NCI-H2107 treated with DMSO at 0.1 percent for 48 hours (cell line): ENCODE data around the gene YBX1.

Experiments
- DNase-seq: peaks from one replicate; lab custom pipeline; 2025; ENCODE audit not compliant: unreplicated experiment; lab: John Stamatoyannopoulos, UW

Gene YBX1

GRCh38 chr1:42734201-42735035 is 52.2 kb downstream of the YBX1 start:
- DNase-seq = no peak

GRCh38 chr1:42735056-42735455 is 52.8 kb downstream of the YBX1 start:
- no peak for DNase-seq

DNA sequence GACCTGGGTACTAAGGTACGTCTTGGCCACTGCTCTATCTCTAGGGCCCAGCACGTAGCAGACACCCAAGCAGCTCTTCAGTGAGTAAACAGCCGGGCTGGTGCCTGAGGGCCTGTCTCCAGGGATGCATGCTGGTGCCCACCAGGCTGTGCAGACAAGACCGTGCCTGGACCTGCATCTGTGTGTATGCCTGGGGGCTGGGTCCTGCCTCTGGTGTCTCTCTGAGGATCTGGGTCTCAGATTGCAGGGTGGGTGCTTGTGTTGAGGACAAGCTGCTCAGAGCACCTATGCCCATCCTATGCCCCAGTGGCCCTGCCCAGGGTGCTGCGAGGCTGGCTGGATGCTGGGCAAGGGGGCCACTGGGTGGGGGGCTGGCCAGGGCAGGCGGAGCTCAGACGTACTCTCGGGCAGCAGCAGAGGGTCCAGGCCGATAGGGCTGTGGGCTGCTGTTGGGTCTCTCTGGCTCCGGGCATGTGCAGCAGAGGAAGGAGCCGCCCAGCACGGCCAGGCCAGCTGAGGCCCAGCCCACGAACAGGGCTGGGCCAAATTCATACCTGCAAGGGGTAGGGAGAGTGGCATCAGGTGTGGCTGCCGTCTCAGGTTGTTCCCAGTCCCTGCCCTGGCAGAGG is 53.4 kb downstream of the YBX1 start:
- no peak for DNase-seq

DNA sequence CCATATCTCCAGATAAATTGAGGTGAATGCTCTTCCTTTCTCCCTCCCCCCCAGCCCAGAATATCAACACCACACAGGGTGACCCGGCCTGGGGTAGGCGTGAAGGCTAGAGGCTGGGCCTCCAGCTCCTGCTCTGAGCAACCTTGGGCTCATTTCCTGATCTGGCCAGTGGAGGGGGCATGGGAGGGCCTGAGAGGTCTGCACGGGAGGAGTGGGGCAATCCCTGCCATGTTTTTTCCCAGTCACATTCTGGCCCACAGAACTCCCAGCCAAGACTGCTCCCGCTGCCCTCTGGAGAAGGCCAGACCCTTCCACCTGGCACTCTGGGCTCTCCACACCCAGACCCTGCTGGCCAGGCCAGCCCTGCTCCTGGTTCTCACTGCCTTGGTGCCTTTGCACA is 53.9 kb downstream of the YBX1 start:
- DNase-seq = no peak

DNA sequence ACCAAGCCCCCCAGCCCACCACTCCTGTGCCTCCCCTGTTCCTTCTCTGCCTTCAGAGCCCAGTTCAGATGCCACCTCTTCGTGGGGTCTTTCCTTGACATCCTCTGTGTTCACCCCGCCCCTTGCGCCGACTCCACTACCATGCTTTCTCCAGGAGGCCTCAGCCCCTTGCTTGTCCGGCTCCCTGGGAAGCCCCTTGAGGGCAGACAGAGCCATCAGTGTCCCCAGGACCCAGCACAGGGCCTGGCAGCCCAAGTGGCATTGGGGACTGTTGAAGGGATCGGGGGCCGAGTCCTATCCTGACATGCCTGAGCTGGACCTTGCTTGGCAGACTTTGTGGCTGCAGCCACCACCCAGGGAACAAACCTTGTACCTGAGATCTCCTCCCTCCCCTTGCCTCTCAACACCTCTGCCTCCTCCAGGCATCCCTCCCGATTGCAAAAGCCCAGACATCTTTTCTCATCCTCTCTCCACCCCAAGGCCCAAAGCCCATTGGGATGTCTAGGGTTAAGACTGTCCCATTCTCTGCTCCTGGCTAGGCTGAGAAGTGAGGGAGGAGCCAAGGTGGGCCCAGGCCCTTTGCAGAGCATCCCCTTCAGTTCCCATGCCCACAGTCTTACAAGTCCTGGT is 54.5 kb downstream of the YBX1 start:
- DNase-seq = no peak

DNA sequence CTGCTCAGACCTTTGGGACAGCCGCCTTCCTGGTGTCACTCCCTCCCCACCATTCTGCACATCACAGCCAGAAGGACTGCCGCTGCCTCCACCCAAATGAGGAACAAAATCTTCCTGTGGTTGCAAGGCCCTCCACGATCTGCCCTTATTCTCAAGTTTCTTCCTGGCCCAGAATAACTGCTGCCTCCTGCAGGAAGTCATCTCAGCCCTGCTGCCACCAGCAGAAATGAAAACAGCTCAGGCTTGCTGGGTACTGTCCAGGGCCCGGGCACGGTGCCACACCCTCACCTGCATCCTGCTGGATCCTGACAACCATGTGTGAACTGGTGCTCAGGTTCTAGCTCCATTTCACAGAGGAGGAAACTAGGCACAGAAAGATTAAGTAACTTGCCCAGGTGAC is 55.0 kb downstream of the YBX1 start:
- DNase-seq = peak; percentile 37

DNA sequence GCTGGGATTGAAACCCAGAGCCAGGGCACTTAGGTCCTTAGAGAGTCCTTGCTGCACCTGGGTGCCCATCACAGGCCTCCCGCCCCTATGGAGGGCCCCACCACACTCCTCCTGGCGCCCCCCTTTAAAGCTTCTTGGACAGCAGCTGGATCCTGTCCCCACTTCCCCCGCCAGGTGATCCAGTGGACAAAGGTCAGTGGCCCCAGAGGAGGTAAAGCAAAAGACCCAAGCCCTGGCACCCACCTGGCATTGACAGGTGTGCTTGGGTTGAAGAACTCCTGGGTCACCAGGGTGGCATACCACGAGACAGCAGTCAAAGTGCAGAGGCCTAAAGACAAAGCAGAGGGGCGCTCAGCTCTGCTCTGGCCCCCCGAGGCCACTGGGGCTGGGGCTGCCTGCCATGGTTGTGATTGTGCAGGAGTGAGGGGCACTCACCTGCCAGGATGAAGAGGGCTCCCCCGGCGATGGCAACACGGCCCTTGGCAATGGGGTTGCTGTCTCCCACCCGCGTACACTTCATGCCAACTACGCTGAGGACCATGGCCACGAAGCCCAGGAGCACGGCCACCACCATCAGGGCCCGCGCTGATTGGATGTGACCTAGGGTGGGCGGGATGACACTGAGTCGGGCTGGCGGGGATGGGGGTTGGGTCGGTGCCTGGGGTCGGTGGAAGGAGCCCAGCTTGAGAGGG is 55.9 kb downstream of the YBX1 start:
- DNase-seq = no peak

DNA sequence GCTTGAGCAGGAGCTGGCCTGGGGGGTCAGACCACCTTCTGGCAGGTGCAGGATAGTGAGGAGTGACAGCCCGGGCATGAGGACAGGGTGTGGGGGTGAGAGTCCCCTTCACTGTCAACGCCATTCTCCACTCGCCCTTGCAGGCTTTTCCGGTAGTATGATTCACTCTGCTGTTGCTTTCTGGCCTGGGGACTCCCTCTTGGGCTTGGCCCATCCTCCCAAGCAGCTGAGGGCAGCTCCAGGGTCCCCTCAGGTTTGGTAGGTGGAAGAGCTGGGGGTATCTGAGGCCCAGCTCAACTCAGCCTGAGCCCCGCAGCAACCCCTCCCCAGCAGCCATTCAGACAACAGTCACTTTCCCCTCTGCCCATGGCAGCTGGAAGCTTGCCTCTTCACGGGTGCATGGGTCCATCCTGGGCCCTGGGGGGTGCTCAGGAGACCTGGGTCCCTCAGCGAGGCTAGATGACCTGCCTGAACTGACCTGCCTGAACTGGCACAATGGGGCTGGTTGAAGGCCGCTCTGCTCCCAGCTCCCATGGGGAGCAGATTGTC is 56.5 kb downstream of the YBX1 start:
- no peak for DNase-seq

- DNase-seq = no peak
These were observed 57.8 kb downstream of the YBX1 start, which contains the start of gene CLDN19 for GRCh38 chr1:42739753-42740700. TSS of gene CLDN19 (minus strand) at chr1:42740236. CDS start at chr1:42740063, 173 bp downstream.

DNA sequence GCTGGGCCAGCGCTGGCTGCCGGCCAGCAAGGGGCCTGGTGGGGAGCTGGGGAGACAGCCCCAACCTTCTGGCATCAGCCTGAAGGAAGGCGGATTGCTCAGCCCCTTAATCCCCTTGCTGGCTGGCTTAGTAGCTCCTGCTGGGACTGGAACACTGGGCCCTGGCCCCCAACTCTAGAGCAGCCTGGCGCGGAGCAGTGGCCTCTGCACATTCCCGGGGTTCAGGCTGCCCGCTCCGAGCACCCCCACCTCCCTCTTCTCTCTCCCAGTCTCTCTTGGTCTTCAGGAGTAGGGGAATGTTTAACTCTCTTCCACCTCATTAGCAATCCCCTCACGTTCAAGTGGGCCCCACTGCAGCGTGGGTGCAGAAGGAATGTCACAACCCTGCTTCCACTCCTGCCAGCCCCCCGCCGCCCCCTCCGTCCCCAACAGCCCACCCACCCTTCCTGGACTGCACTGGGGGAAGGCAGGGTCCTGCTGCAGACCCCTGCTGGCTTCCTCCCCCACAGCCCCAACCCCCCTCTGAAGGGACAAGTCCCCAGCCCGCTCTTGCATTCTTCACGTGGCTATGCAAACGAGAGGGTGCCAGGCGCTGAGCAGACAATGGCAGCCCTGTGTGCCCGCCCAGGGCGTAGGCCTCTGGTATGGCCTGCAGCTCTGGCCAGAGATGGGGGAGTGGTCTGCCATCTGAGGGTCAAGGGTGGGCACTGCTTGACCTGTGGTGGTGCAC is 58.8 kb downstream of the YBX1 start:
- no peak for DNase-seq

DNA sequence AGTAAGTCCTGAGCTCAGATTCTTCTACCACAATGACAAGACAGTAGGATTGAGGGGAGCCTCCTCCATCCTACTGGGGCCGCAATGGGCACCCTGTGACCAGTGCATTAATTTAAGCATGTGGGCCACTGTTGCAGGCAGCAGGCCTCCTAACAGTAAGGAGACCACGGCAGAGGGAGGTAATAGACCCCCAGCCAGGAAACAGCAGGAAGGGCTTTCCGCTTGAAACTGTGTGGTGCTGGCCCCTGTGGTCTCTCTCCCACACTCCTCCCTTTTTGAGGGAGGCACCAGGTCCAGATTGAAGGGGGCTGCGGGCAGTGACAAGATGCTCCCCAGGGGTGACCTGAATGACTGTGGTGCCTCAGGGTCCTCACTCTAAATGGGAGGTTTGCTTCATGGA is 59.5 kb downstream of the YBX1 start:
- no peak for DNase-seq

DNA sequence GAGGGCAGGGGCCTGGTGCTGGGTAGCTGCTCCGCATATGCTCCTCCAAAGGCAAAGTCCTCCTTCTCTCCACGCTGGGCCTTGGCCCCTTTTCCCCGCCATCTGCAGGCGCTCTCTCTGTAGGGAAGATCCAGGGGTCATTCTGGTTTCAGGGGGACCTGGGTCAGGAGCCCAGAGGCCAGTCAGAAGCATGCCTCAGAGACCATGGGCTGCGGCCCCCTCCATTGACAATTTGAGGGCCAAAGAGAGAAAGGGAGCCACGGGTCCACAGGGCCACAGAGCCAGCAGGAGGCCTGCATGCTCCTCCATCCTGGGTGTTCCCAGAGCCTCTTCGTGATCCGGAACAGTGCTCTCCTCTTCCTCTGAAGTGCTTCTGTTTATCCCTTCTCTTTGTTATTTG is 59.9 kb downstream of the YBX1 start:
- no peak for DNase-seq

DNA sequence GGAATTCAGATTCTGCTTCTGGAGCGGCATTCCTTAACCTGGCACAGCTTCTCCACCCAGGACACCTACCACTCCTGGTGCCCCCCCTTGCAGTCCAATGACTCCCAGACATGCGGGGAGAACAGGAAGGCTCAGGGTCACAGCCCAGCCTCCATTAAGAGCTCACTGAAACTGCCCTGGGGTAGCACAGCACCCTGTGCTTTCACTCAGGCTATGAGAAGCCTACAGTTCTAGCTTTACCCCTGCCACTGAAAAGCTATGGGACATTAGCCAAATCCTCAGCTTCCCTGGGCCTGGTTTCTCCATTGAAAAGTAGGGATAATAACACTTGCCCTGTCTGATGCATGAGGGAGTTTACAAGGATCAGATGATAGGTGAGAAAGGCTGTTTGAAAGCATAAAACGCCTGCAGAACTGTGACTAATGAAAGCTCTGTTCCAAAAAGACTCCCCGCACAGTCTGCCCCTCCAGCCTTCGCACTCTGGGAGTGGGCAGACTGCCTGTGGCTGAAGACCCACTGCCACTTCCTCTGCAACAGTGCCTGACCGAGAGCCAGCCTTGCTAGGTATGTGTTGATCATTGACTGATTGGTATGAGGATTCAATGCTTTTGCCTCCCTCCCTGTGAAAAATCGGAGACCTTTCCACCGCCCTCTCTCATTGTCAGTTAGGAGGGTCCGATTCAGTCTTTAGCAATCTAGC is 60.5 kb downstream of the YBX1 start:
- DNase-seq = no peak

GRCh38 chr1:42743317-42744147 is 61.3 kb downstream of the YBX1 start:
- no peak for DNase-seq

DNA sequence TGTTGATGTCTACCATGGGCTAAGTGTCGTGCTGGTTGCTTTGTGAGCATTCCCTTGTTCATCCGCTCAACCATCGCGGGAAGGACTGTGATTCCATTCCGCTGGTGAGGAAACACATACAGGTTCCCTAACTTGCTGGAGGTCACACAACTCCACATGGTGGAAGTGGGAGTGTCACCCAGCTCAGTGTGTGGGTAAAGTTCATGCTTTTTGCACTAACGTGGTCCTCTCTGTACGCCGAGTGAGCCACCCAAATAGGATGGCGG is 61.9 kb downstream of the YBX1 start:
- no peak for DNase-seq

DNA sequence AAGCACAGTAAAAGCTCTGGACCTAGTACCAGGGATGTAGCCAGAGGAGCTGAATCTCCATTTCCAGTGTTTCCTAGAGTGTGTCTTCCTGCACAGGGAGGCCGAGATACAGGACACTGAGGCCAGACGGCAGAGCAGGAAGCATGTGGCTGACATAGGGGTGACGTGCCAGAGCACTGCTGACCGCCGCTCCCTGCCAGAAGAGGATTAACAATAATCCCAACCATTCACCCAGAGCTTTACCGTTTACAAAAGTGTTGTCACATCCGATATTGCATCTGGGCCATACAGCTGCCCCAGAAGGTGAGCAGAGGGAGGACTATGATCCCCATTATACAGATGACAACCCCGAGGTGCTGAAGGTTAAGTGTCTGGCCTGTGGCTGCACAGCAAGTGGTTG is 63.6 kb downstream of the YBX1 start:
- no peak for DNase-seq

DNA sequence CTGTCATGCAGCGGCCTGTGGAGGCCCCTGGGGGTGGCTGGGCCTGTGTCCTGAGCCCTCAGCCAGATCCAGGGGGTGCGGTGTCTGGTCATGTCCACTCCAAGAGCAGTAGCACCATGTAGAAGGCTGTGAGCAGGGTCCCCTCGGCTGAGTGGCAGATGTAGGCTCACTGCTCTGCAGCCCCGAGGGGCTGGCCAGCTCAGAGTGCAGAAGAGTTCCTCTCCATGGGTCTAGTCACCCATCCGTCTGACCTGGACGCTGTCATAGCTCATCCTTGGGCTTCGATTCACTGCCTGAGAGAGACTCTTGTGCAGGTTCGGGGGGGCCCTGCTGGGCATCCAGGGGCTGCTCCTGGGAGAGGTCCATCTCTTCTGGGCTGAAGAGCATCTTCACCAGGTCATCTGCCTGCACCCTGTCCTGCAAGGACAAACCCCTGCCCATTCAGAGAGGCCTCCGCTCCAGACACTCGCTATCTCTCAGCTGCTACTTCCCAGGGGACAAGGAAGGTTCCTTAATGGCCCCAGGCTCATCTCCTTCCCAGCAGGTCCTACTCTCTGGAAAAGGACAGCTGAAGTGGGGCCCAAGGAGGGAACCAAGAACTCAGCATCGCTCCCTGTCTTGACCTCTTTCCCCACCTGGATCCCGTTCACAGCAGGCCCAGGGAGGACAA is 64.4 kb downstream of the YBX1 start:
- DNase-seq = no peak

- no peak for DNase-seq
These were observed 64.9 kb downstream of the YBX1 start for GRCh38 chr1:42747125-42747524.
